ENCODE results near the gene UBE2U. TPM values are rescaled to one million over a fixed set of nuclear protein-coding genes. Genes with fewer than 3 reads are reported as not detected.

Gene UBE2U, protein sequence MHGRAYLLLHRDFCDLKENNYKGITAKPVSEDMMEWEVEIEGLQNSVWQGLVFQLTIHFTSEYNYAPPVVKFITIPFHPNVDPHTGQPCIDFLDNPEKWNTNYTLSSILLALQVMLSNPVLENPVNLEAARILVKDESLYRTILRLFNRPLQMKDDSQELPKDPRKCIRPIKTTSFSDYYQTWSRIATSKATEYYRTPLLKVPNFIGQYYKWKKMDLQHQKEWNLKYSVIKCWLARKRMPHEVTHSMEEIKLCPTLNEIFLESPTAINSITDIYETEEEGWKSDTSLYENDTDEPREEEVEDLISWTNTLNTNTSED
- total RNA-seq, result not detected

- no peaks in the 10 kb centered on the region for H3K9me3 ChIP-seq (ENCODE audit: low read depth, low read length)
- no peaks in the 10 kb centered on the region for H3K27me3 ChIP-seq (ENCODE audit: insufficient read depth, low read length)
- H3K4me1 ChIP-seq (ENCODE audit: insufficient read depth, low read length), result no peaks in the 10 kb centered on the region
- no peak within 1 kb of the TSS for H3K4me3 ChIP-seq (ENCODE audit: low read length)
Measured at GRCh38 chr1:64203420-64203819, at the start of gene UBE2U. Gene UBE2U (plus strand): TSS chr1:64203623. CDS start chr1:64204051, 428 bp downstream.

- Histone ChIP-seq H3K4me1 (ENCODE audit: insufficient read depth, low read length) (no peaks in the 10 kb centered on the region), H3K27me3 (ENCODE audit: insufficient read depth, low read length) (no peaks in the 10 kb centered on the region), H3K9me3 (ENCODE audit: low read depth, low read length) (no peaks in the 10 kb centered on the region), H3K4me3 (ENCODE audit: low read length) (no peak overlapping the region)
Measured at GRCh38 chr1:64155278-64155677, 48.1 kb upstream of the UBE2U start.

GRCh38 chr1:64161357-64161941 is 42.0 kb upstream of the UBE2U start:
- Histone ChIP-seq H3K27me3 (ENCODE audit: insufficient read depth, low read length) (no peaks in the 10 kb centered on the region), H3K4me3 (ENCODE audit: low read length) (no peak overlapping the region), H3K9me3 (ENCODE audit: low read depth, low read length) (no peaks in the 10 kb centered on the region), H3K4me1 (ENCODE audit: insufficient read depth, low read length) (no peaks in the 10 kb centered on the region)

GRCh38 chr1:64162151-64162550 is 41.3 kb upstream of the UBE2U start:
- Histone ChIP-seq H3K9me3 (ENCODE audit: low read depth, low read length) (no peaks in the 10 kb centered on the region), H3K4me1 (ENCODE audit: insufficient read depth, low read length) (no peaks in the 10 kb centered on the region), H3K4me3 (ENCODE audit: low read length) (no peak overlapping the region), H3K27me3 (ENCODE audit: insufficient read depth, low read length) (no peaks in the 10 kb centered on the region)

DNA sequence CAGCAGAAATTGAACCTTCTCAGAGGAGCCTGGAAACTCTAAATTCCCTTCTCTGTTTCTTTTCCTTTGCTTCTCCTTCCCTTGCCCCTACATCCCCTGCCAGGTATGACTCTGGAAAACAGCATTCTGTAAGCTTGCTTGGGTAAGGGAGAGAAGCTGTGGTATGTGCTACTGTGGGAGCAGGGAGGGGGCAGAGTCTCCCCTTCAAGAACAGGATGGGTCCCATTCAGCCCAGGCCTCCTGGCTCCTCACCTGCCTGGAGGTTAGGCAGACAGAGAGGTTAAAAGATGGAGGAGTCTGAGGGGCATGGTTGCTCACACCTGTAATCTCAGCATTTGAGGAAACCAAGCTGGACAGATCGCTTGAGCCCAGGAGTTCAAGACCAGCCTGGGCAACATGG is 40.6 kb upstream of the UBE2U start:
- no peaks in the 10 kb centered on the region for H3K4me1 ChIP-seq (ENCODE audit: insufficient read depth, low read length)
- H3K27me3 ChIP-seq (ENCODE audit: insufficient read depth, low read length), result no peaks in the 10 kb centered on the region
- H3K9me3 ChIP-seq (ENCODE audit: low read depth, low read length), result no peaks in the 10 kb centered on the region
- H3K4me3 ChIP-seq (ENCODE audit: low read length), result no peak overlapping the region

DNA sequence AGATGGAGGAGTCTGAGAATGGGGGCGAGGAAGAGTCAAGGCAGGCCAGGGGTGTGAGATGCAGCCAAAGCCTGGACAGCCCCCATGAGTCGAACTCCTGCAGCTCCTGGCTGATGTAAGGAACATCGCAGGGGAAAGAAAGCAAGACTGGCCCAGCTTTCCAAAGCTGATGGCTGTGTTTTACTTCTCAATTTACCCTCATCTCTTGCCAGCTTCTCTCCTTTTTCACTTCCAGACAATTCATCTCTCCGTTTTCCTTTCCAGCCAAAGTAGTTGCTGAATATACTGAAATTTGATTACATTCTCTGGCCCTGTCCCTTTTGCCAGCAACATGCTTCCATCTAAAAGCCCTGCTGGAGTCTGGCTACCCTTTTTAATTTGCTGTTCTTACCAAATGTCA is 40.0 kb upstream of the UBE2U start:
- H3K4me1 ChIP-seq (ENCODE audit: insufficient read depth, low read length), result no peaks in the 10 kb centered on the region
- no peak overlapping the region for H3K4me3 ChIP-seq (ENCODE audit: low read length)
- H3K27me3 ChIP-seq (ENCODE audit: insufficient read depth, low read length), result no peaks in the 10 kb centered on the region
- H3K9me3 ChIP-seq (ENCODE audit: low read depth, low read length), result no peaks in the 10 kb centered on the region

GRCh38 chr1:64163970-64164369 is 39.5 kb upstream of the UBE2U start:
- H3K4me1 ChIP-seq (ENCODE audit: insufficient read depth, low read length), result no peaks in the 10 kb centered on the region
- no peaks in the 10 kb centered on the region for H3K27me3 ChIP-seq (ENCODE audit: insufficient read depth, low read length)
- no peaks in the 10 kb centered on the region for H3K9me3 ChIP-seq (ENCODE audit: low read depth, low read length)
- H3K4me3 ChIP-seq (ENCODE audit: low read length), result no peak overlapping the region

- Histone ChIP-seq H3K9me3 (ENCODE audit: low read depth, low read length) (no peaks in the 10 kb centered on the region), H3K27me3 (ENCODE audit: insufficient read depth, low read length) (no peaks in the 10 kb centered on the region), H3K4me1 (ENCODE audit: insufficient read depth, low read length) (peaks cover 7% of the 10 kb centered on the region), H3K4me3 (ENCODE audit: low read length) (no peak overlapping the region)
Measured at GRCh38 chr1:64166629-64167028, 36.8 kb upstream of the UBE2U start.

DNA sequence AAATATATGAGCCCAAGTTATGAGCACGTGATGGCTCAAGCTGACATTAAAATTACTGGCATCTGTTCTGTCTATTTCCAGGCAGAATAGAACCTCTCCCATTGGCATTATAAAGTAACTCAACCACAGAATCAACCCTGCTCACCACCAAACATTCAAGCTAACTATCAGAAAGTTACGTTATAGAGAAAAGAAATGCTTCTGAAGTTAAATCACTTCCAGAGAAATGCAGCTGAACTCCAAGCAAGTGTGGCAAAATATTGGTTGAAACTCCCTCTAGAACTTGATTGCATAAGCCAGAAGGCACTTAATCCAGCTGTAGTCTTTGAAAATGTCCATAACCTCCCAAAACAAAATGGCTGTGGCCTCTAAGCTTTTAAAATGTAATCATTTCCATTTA is 36.2 kb upstream of the UBE2U start:
- H3K27me3 ChIP-seq (ENCODE audit: insufficient read depth, low read length), result no peaks in the 10 kb centered on the region

GRCh38 chr1:64171246-64171645 is 32.2 kb upstream of the UBE2U start:
- peaks cover 11% of the 10 kb centered on the region for H3K4me1 ChIP-seq (ENCODE audit: insufficient read depth, low read length)
- no peaks in the 10 kb centered on the region for H3K27me3 ChIP-seq (ENCODE audit: insufficient read depth, low read length)
- no peaks in the 10 kb centered on the region for H3K9me3 ChIP-seq (ENCODE audit: low read depth, low read length)
- H3K4me3 ChIP-seq (ENCODE audit: low read length), result no peak overlapping the region

More for the DNA sequence above, 36.2 kb upstream of the UBE2U start:
- Histone ChIP-seq H3K4me3 (ENCODE audit: low read length) (no peak overlapping the region), H3K9me3 (ENCODE audit: low read depth, low read length) (no peaks in the 10 kb centered on the region), H3K4me1 (ENCODE audit: insufficient read depth, low read length) (peaks cover 11% of the 10 kb centered on the region)

GRCh38 chr1:64171797-64172281 is 31.6 kb upstream of the UBE2U start:
- Histone ChIP-seq H3K9me3 (ENCODE audit: low read depth, low read length) (no peaks in the 10 kb centered on the region), H3K4me3 (ENCODE audit: low read length) (no peak overlapping the region), H3K4me1 (ENCODE audit: insufficient read depth, low read length) (peaks cover 11% of the 10 kb centered on the region), H3K27me3 (ENCODE audit: insufficient read depth, low read length) (no peaks in the 10 kb centered on the region)

GRCh38 chr1:64172458-64172983 is 30.9 kb upstream of the UBE2U start:
- Histone ChIP-seq H3K9me3 (ENCODE audit: low read depth, low read length) (no peaks in the 10 kb centered on the region), H3K27me3 (ENCODE audit: insufficient read depth, low read length) (no peaks in the 10 kb centered on the region), H3K4me3 (ENCODE audit: low read length) (no peak overlapping the region), H3K4me1 (ENCODE audit: insufficient read depth, low read length) (peaks cover 11% of the 10 kb centered on the region)

DNA sequence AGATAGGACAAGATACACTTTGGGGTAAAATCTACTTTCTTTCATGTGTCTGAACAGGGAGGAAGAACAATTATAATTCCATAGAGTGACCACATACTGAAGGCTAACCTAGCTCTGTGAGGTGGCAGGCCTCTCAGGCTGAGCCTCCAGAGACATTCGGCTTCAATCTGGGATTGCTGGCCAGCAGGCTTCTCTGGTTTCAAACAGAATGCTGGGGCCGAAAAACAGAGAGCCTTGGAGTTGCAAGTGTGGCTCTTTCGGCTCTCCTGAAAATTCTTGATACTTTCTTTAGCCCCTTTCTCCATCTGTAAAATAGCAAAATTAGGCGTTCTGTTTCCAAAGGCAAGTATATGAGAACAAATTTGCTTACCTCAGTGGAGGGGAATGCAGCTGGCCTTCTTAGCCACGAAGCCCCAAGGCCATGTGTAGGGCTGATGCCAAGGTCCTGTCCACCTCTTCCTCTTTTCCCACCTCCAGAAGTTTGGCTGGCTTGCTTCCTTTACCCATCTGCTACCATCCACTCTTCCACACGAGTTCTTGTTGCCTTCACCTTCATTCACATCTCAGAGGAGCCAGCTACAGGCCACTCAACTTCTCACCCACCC is 30.0 kb upstream of the UBE2U start:
- Histone ChIP-seq H3K4me3 (ENCODE audit: low read length) (no peak overlapping the region), H3K4me1 (ENCODE audit: insufficient read depth, low read length) (peaks cover 11% of the 10 kb centered on the region), H3K9me3 (ENCODE audit: low read depth, low read length) (no peaks in the 10 kb centered on the region), H3K27me3 (ENCODE audit: insufficient read depth, low read length) (no peaks in the 10 kb centered on the region)

- Histone ChIP-seq H3K4me1 (ENCODE audit: insufficient read depth, low read length) (peaks cover 11% of the 10 kb centered on the region), H3K27me3 (ENCODE audit: insufficient read depth, low read length) (no peaks in the 10 kb centered on the region), H3K9me3 (ENCODE audit: low read depth, low read length) (no peaks in the 10 kb centered on the region), H3K4me3 (ENCODE audit: low read length) (no peak overlapping the region)
Measured at GRCh38 chr1:64175639-64176038, 27.8 kb upstream of the UBE2U start.

- H3K27me3 ChIP-seq (ENCODE audit: insufficient read depth, low read length), result no peaks in the 10 kb centered on the region
- H3K4me3 ChIP-seq (ENCODE audit: low read length), result no peak overlapping the region
- H3K9me3 ChIP-seq (ENCODE audit: low read depth, low read length), result no peaks in the 10 kb centered on the region
- peaks cover 4% of the 10 kb centered on the region for H3K4me1 ChIP-seq (ENCODE audit: insufficient read depth, low read length)
Measured at GRCh38 chr1:64176659-64177058, 26.8 kb upstream of the UBE2U start.

Measured in mononuclear cell (primary cell).